AG09319 (cell line): ENCODE data around the gene AAGAB.
"Not testable (repeated sequence)": the region's sequence is repeated elsewhere in the genome, so short reads cannot be mapped to it uniquely, and the experiment has no call there.

Experiments used
- DNase-seq: peaks from one replicate; pipeline ENCODE4 v3.0.0-alpha.2; 2010; ENCODE audit warnings: low read depth; ENCODE audit errors: extremely low read depth
- CTCF ChIP-seq: IDR thresholded peaks from 2 replicates; pipeline ENCODE4 v1.5.1; 2011; ENCODE audit warnings: low read depth, mild to moderate bottlenecking, inconsistent platforms, low read length, moderate library complexity

The AAGAB gene, protein sequence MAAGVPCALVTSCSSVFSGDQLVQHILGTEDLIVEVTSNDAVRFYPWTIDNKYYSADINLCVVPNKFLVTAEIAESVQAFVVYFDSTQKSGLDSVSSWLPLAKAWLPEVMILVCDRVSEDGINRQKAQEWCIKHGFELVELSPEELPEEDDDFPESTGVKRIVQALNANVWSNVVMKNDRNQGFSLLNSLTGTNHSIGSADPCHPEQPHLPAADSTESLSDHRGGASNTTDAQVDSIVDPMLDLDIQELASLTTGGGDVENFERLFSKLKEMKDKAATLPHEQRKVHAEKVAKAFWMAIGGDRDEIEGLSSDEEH

DNA sequence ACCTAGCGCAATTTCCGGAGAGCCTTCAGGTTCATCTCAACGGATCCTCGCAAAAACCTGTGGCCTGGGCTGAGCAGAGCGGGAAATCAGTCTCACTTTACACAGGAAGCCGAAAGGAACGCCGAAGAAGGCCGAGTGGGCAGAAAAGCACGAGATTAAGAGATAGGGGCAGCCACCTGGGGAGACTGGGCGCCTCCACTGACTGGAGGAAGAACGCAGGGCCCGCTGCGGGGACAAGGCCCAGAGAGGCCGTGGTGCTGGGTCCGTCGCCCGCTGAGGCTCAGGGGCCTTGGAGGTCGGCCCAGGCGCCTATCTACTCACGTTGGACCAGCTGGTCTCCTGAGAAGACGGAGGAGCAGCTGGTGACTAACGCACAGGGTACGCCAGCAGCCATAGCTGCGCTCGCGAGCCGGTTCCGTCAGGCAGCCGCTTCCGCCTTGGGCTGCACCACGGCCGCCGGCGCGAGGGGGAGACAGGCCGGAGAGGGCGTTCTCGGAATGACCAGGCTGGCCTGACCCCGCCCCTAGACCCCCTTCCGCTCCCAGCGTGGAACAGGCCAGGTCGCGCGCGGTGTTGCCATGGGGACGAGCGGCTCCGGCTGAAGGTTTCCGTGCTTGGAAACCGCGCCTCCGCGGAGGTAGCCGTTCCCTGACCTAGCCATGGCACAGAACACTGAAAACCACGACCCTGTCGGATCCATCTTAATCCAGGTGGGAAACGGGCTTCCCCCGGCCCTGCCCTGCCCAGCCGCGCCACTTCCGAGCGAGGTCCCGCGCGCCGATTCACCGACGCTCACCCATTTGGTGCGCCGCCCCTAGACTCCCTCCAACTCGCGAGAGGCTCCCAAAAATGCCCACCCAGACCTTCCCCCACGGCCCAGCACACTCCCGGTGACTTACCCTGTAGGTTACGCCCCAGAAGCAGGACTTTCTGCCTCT, at the start of gene AAGAB, which contains the start of gene IQCH:
AAGAB (minus strand) TSS at position 424 of the 938 bp plus-strand sequence; CDS start at position 394, 30 bp downstream.
IQCH (plus strand) TSS at position 549 of the 938 bp plus-strand sequence; CDS start at position 660, 111 bp downstream.
- DNase-seq = peak; percentile 94
- TF ChIP-seq CTCF = no peak

DNA sequence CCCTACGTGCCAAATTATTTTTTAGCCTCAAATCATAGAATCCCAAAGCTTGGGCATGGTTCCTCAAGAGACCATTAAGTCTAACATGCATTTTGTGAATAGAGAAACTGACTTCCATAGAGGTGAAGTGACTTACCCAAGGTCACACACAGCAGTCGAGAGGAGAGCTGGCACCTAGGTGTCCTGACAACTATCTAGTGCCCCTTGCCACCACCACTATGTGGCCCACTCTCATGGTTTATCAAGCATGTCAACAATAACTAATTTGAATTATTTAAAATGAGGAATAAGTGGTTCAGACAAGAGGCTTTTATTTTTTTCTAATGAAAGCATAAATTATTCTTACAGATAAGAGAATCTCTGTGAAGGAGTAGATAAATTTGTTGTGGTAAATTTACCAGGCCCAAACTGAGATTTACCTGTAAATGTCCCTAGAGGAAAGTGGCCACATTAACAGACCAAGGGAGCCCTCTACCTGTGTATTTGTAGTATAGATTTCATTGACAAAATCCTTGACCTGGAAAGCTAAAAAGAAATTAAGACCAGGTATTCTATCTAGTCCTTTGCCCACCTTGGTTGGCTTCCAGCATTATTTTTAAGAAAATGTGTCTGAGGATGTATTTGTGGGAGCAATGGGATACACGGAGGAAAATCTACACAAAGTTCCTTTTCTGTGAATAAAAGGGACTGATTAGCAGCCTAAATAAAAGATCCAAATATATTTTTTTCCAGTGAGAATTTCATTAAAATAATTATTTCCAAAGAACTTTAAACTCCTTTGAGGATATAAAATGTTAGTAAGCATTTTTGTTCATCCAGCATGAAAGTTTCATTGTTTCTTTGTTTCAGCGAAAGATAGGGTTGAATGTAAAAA, 49.3 kb upstream of the AAGAB start:
- TF ChIP-seq CTCF = peak; percentile 24
- no peak for DNase-seq

DNA sequence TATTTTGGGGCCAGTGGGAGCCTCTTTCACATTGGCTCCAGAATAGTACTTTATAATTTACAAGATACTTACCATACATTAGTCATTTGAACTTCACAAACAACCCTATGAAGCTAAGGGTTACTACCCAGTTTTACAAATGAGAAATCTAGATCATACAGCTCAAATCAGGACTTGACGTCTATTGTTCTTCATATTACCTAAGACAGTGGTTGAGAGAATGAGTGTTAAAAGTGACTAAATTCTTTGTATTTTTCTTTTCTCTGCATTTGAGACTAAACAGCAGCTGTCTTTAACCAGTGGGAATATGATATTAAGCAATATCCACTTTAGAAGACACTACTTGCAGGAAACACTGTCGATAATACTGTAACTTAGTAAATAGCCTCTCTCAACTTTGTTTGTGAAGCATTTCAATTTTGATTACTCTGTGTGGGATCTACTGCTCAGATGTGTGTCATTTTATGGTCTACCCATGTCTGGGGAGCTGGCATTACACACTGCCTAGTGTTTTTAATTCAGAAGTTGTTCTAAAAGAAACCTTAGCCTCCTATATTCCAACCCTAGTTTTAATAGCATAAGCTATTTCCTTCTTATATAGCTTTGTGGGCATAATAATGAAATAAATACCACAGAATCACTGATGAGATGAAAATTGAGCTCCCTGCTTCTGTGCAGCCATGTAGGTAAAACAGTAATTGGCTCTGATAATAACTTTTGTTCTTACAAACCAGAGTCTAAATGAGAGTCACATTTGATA, 46.0 kb upstream of the AAGAB start:
- no peak for DNase-seq
- no peak for TF ChIP-seq CTCF

GRCh38 chr15:67296684-67297083, 42.2 kb upstream of the AAGAB start:
- no peak for DNase-seq
- TF ChIP-seq CTCF = no peak

DNA sequence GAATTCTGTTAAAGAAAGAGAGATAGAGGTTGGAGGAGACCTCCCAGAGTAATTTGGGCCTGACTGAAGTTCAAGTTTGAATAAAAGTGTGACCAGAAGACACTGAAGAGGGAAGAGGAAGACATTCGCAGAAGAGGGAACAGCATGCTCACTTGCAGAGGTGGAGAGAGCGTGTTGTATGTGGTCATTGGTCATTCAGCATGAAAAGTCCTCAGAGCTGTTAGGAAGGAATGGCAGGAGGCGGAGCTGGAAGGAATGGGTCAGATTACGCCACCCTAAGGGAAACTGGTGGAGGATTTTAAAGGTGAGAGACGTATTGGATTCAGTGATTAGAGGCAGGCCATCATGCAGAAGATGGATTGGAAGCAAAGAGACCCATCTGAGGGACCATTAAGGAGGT, 41.7 kb upstream of the AAGAB start:
- no peak for DNase-seq
- TF ChIP-seq CTCF = no peak

- DNase-seq = no peak
These were observed 35.9 kb upstream of the AAGAB start for GRCh38 chr15:67290319-67290718.

DNA sequence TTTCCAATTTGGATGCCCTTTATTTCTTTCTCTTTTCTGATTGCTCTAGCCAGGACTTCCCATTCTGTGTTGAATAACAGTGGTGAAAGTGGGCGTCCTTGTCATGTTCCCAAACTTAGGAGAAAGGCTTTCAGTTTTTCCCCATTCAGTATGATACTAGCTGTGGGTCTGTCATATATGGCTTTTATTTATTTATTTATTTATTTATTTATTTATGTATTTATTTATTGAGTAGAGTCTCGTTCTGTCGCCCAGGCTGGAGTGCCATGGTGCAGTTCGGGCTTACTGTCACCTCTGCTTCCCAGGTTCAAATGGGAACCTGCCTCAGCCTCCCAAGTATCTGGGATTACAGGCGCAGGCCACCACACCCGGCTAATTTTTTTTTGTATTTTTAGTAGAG, 31.9 kb upstream of the AAGAB start:
- DNase-seq = not testable (repeated sequence)

More at GRCh38 chr15:67290319-67290718, 35.9 kb upstream of the AAGAB start:
- no peak for TF ChIP-seq CTCF

DNA sequence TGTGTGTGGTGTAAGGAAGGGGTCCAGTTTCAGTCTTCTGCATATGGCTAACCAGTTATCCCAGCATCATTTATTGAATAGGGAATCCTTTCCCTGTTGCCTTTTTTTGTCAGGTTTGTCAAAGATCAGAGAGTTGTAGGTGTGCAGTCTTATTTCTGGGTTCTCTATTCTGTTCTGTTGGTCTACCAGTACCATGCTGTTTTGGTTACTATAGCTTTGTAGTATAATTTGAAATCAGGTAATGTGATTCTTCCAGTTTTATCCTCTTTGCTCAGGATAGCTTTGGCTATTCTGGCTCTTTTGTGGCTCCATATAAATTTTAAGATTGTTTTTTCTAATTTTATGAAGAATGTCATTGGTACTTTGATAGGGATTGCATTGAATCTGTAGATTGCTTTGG, 31.2 kb upstream of the AAGAB start:
- DNase-seq = not testable (repeated sequence)
